Endometrial microvascular endothelial cells (primary cell): ENCODE results near the gene SYP. TPM values are rescaled to one million over a fixed set of nuclear protein-coding genes. Genes with fewer than 3 reads are reported as not detected.
"Not testable (repeated sequence)": the region's sequence is repeated elsewhere in the genome, so short reads cannot be mapped to it uniquely, and the experiment has no call there.

Source experiments
- in situ Hi-C: cut with HindIII; loops from 2 replicates; pipeline ENCODE4 v1.10.0; 2017; ENCODE audit warnings: low sequenced_read_pairs, low pct_unique_long_range_greater_than_20kb; ENCODE audit errors: inconsistent ontology term
- total RNA-seq: library from RNA; depleted of rRNA; stranded (reverse); fragments of >200 nt; gene quantifications from one replicate; pipeline ENCODE4 v1.2.3, GENCODE V29; 2015; ENCODE audit errors: inconsistent ontology term

The SYP gene
- total RNA-seq, 1 donor from 2014 or later, result 0.09 TPM

DNA sequence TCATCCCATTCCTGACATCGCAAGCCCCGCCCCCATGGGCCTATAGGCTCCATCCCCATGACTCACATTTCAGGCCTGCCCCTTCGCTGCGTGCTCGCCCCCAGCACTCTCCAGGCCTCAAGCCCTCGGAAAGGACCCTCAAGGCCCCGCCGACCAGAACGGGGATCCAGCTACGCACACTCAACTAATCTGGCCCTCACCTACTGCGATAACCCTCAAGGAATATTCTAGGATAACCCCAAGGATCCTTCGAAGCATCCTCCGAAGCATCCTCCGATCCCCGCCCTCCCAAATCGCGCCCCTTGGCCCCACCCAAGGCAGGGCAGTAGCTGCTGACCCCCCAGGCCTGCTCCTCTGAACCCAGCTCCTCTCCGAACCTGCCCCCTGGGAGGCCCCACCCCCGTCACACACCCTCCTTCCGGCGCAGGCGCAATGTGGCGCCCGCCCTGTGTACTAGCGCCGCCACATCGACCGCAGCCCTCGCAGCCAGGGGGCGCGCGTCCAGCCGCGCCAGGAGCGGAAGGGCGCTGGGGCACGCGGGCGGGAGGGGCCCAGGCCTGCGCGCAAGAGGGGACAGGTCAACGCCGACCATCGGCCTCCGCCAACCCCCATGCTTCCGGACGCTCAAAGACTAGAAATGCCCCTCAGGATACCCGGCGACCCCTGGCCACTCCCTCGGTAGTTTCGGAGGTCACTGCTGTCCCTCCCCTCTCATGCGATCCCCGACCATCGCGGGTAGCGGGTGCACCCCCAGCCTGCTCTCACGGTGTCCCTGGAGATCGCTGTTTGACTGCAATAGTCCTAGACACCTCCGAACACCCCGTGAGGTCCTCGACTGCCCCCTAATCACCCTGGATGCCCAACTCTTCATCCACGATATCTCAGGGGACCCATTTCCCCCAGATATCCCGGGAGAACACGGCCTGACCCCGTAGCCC lies 43.8 kb downstream of the SYP start:
- in situ Hi-C loops, result no loop called here

DNA sequence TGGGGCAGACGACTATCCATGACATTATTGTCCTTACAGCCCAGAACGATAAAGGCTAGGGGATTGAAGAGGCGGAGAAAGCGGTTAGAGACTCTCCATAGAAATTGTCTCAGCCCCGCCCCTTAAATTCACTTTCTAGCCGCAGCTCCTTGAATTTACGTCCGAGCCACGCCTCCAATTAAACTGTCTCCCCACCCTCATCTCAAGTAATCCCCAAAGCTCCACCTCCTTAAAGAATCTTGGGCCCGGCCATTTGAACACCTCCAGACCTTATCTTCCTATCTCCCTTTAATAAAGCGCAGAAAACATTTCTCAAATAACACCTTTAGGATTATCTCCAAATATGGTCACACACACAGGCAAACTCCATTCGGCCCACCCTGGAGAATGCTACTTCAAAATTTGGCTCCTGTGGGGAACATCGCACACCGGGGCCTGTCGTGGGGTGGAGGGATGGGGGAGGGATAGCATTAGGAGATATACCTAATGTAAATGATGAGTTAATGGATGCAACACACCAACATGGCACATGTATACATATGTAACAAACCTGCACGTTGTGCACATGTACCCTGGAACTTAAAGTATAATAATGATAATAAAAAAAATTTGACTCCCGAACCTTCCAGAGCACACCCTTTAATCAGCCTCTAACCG lies 44.6 kb downstream of the SYP start:
- in situ Hi-C loops, result no loop called here

DNA sequence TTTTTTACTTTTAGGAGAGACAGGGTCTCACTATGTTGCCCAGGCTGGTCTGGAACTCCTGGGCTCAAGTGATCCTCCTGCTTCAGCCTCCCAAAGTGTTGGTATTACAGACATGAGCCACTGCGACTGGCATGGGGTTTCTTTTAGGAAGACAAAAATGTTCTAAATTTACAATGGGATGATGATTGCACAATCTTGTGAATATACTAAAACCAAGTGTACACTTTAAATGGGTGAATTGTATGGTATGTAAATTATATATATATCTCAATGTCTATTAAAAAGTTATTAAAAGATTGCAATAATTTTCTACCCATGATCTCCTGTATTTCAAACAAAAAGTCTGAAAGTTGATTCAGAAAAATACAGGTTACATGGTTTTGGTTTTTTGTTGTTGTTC lies 46.5 kb downstream of the SYP start:
- in situ Hi-C loops, result no loop called here

DNA sequence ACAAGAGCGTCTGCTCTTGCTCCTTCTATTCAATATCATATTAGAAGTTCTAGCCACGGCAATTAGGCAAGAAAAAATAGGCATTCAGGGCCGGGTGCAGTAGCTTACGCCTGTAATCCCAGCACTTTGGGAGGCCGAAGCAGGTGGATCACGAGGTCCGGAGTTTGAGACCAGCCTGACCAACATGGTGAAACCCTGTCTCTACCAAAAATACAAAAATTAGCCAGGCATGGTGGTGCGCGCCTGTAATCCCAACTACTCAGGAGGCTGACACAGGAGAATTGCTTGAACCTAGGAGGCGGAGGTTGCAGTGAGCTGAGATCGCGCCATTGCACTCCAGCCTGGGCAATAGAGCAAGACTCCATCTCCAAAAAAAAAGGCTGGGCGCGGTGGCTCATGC lies 50.7 kb downstream of the SYP start:
- in situ Hi-C loops, result not testable (repeated sequence)

DNA sequence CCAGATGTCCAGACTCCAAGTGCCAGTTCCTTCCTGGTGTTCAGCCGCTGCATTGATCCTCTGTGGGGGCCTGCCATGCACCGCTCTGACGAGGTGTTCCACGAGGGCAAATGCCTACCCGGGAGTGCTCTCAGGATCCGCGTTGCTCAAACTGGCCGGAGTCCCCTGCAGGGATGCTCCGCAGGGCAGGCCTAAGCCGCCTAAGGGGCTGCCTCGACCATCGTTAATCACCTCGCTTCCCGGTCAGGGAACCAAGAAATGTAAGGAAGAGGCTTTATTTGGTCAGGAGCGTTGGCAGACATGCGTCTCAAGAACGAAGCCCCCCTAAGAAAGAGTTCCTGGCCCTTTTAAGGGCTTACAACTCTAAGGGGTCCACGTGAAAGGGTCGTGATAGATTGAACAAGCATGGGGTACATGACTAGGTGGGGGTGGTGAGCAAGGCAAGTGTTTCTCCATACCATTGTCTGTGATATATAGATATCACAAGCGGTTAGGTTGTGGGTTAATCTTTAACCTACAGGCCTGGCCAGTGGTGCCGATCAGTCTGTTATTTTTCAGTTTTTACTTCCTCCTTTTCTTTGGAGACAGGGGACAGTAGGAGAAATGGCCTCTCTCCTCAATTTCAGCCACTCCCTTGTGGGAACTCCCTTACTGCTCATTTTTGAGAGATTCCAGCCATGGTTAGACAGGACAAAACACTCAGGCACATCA lies 51.4 kb downstream of the SYP start:
- in situ Hi-C loops, result not testable (repeated sequence)

DNA sequence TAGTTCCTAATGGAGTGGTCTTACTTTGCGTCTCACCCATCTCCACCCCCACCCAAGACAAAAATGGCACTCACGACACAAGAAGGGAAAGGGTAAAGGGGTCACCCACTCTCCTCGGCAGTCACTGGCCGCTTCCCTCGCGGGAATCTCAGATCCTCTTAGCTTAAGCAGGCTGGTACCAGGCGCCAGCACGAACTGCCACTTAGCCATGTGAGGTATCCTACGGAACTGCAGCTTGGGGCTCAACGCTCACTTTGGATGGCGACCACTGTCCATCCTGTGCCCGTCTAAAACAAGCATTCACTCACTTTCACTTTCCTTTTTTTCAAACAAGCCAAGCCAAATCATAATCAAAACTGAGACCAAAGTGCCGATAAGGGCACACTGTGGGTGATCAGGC lies 52.1 kb downstream of the SYP start:
- in situ Hi-C loops, result no loop called here

DNA sequence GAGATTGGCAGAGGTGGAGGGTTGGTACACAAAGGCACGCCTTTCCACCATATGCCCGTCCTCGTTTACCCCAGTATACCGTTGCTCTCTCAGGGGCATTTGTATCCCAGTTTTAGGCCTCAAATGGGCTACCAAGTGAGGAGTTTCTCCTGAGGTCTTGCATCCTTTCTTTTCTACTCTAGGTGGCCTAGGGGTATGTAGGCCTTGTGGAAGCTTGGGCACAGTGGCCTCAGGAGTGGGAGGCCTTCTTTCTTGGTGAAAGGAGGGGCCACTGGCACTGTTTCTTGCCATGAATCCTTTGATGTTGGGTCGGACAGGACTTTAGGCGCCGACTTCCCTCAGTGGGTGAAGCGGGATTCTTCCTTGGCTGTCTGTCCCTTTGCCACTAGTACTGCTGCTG lies 52.7 kb downstream of the SYP start:
- in situ Hi-C loops, result no loop called here

DNA sequence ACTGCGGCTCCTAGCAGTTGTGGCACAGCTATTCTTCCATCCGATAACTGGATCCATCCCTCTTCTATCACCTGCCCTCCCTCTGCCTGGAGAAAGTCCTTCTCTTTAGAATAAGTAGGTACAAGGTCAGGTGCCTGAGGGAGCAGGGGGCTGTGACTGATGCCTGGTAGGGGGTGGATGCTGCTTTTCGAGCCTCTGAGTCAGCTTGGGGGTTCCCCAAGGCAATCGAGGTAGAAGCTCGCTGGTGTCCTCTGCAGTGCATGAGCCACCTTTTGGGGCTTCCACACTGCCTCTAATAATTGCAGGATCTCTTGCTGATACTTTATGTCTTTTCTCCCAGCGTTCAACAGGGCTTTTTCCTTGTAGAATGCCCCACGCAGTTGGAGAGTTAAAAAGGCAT lies 56.8 kb downstream of the SYP start:
- in situ Hi-C loops, result not testable (repeated sequence)

DNA sequence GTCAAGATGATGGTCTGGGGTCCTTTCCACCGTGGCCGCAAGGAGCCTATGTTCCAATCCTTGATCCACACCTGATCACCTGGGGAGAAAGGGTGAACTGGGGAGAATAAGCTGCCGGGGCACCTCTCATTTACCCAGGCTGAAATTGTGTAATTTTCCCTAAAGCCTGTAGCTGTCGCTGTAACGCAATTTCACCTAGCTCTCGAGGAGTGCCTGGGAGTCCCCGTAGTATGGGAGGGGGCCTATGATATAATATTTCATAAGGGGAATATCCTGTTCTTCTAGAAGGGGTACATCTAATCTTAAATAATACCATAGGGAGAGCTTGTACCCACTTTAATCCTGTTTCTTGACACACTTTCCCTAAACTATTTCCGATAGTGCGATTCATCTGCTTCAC lies 57.7 kb downstream of the SYP start:
- in situ Hi-C loops, result not testable (repeated sequence)

DNA sequence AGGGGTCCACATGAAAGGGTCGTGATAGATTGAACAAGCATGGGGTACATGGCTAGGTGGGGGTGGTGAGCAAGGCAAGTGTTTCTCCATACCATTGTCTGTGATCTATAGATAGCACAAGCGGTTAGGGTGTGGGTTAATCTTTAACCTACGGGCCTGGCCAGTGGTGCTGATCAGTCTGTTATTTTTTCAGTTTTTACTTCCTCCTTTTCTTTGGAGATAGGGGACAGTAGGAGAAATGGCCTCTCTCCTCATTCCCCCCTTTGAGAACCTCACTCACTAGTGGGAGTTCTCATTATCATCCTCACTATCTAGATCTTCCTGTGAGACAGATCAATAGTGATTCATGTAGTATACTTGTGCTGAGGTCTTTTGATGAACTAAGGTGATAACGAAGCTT lies 60.3 kb downstream of the SYP start:
- in situ Hi-C loops, result no loop called here

Other genes starting within 250 kb of the SYP start
- 27.3 TPM for gene OTUD5, start 242.6 kb downstream of the SYP start, total RNA-seq
- gene KCND1, start 228.3 kb downstream of the SYP start, total RNA-seq, result 1.4 TPM
- 21.2 TPM for gene GRIPAP1, start 197.9 kb downstream of the SYP start, total RNA-seq
- 82.3 TPM for gene TFE3, start 156.8 kb downstream of the SYP start, total RNA-seq
- 1.0 TPM for gene CCDC120, start 141.2 kb downstream of the SYP start, total RNA-seq
- gene PRAF2, start 126.2 kb downstream of the SYP start, total RNA-seq, result 11.2 TPM
- gene WDR45, start 120.3 kb downstream of the SYP start, total RNA-seq, result 33.7 TPM
- 29.1 TPM for gene GPKOW, start 76.5 kb downstream of the SYP start, total RNA-seq
- 3.7 TPM for gene MAGIX, start 37.4 kb downstream of the SYP start, total RNA-seq
- gene PLP2, start 28.3 kb downstream of the SYP start, total RNA-seq, result 135 TPM
- gene PRICKLE3, start 13.8 kb downstream of the SYP start, total RNA-seq, result 23.4 TPM
- gene CACNA1F, start 33.1 kb upstream of the SYP start, total RNA-seq, result not detected
- 25.9 TPM for gene CCDC22, start 35.3 kb upstream of the SYP start, total RNA-seq
- 0.28 TPM for gene FOXP3, start 64.5 kb upstream of the SYP start, total RNA-seq
- 0.84 TPM for gene PPP1R3F, start 69.6 kb upstream of the SYP start, total RNA-seq
- not detected for gene GAGE10, start 103.5 kb upstream of the SYP start, total RNA-seq
- not detected for gene GAGE12J, start 121.8 kb upstream of the SYP start, total RNA-seq
- gene GAGE13, start 131.4 kb upstream of the SYP start, total RNA-seq, result not detected